SU-DHL-6 (cell line): ENCODE results near the gene CDC27.
"Not testable (repeated sequence)": the region's sequence is repeated elsewhere in the genome, so short reads cannot be mapped to it uniquely, and the experiment has no call there.

Experiments
- H2AFZ ChIP-seq: fragments of 200-600 bp; sonication (generic); 2 replicates; pipeline ENCODE4 v1.6.1; 2014; ENCODE audit warnings: low read depth, mild to moderate bottlenecking, moderate library complexity, mixed read lengths, antibody characterized with exemption, low read length; ENCODE audit not compliant: severe bottlenecking
- H3F3A ChIP-seq: fragments of 200-600 bp; shearing (Covaris generic); 2 replicates; pipeline ENCODE4 v1.6.0; 2016; ENCODE audit warnings: antibody characterized with exemption, mild to moderate bottlenecking; ENCODE audit not compliant: insufficient read depth
- H3K27ac ChIP-seq: fragments of 200-600 bp; sonication (generic); 2 replicates; pipeline ENCODE4 v1.5.1; 2016; ENCODE audit warnings: low read depth, mild to moderate bottlenecking, low read length, moderate library complexity, mixed read lengths
- H3K27me3 ChIP-seq: fragments of 200-600 bp; sonication (generic), shearing (Covaris generic); 2 replicates; pipeline ENCODE4 v1.6.0; 2014; ENCODE audit warnings: mild to moderate bottlenecking, low read length
- H3K36me3 ChIP-seq: fragments of 200-600 bp; sonication (generic); 2 replicates; pipeline ENCODE4 v1.6.1; 2014; ENCODE audit warnings: mild to moderate bottlenecking, low read length, mixed read lengths
- H3K4me2 ChIP-seq: fragments of 300-600, 200-600 bp; shearing (Covaris generic), sonication (generic); 2 replicates; pipeline ENCODE4 v1.6.0; 2014; ENCODE audit warnings: low read length, low read depth, mild to moderate bottlenecking; ENCODE audit not compliant: poor library complexity, severe bottlenecking
- H3K4me3 ChIP-seq: fragments of 200-600 bp; sonication (generic); 2 replicates; pipeline ENCODE4 v1.5.1; 2014; ENCODE audit warnings: antibody characterized with exemption, low read length, mild to moderate bottlenecking, mixed read lengths; ENCODE audit not compliant: insufficient read depth, poor library complexity, severe bottlenecking
- H3K79me2 ChIP-seq: fragments of 200-600 bp; sonication (generic); 2 replicates; pipeline ENCODE4 v1.6.1; 2014; ENCODE audit warnings: mild to moderate bottlenecking, low read length, moderate library complexity; ENCODE audit not compliant: insufficient read depth
- H3K9ac ChIP-seq: fragments of 200-600 bp; sonication (generic); 2 replicates; pipeline ENCODE4 v1.7.0; 2014; ENCODE audit warnings: mild to moderate bottlenecking, low read length
- H3K9me2 ChIP-seq: fragments of 200-600 bp; sonication (generic); replicated peaks from 2 replicates; pipeline ENCODE4 v1.6.1; 2014; ENCODE audit warnings: low read length; ENCODE audit not compliant: insufficient read depth
- H3K9me3 ChIP-seq: fragments of 200-600 bp; sonication (generic); 2 replicates; pipeline ENCODE4 v1.6.1; 2014; ENCODE audit warnings: low read length, mixed read lengths; ENCODE audit not compliant: insufficient read depth
- H4K20me1 ChIP-seq: fragments of 200-600 bp; sonication (generic); 2 replicates; pipeline ENCODE4 v1.6.1; 2014; ENCODE audit warnings: low read depth, mild to moderate bottlenecking, antibody characterized with exemption, low read length, moderate library complexity, mixed read lengths
- EZH2phosphoT487 ChIP-seq: fragments of 200-600 bp; sonication (generic), shearing (Covaris generic); conservative IDR thresholded peaks from 2 replicates; pipeline ENCODE4 v1.6.1; 2018; ENCODE audit warnings: mild to moderate bottlenecking, antibody characterized with exemption, low read length, moderate library complexity, mixed read lengths
- TF ChIP-seq, protein P1 (sequence below): fragments of 200-600 bp; sonication (generic); IDR thresholded peaks from one replicate; pipeline ENCODE4 v1.5.1; 2017; ENCODE audit warnings: antibody characterized with exemption, mild to moderate bottlenecking, low read length, moderate library complexity; ENCODE audit not compliant: insufficient read depth, poor library complexity, severe bottlenecking

The CDC27 gene

DNA sequence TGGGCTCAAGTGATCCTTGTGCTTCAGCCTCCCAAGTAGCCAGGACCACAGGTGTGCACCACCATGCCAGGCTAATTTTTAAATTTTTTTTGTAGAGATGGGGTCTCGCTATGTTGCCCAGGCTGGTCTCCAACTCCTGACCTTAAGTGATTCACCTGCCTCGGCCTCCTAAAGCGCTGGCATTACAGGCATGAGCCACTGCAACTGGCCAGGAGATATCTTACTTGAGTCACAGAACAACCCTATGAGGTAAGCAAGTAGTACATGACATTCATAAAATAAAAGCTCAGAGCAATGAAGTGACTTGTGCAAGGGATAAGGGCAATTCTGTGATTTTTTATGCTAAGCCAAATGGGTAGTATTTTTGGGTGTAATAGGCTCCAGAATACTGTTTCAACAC, 57.3 kb downstream of the CDC27 start:
- no peak overlapping the region for H3K4me3 ChIP-seq
- TF ChIP-seq, protein P1, sequence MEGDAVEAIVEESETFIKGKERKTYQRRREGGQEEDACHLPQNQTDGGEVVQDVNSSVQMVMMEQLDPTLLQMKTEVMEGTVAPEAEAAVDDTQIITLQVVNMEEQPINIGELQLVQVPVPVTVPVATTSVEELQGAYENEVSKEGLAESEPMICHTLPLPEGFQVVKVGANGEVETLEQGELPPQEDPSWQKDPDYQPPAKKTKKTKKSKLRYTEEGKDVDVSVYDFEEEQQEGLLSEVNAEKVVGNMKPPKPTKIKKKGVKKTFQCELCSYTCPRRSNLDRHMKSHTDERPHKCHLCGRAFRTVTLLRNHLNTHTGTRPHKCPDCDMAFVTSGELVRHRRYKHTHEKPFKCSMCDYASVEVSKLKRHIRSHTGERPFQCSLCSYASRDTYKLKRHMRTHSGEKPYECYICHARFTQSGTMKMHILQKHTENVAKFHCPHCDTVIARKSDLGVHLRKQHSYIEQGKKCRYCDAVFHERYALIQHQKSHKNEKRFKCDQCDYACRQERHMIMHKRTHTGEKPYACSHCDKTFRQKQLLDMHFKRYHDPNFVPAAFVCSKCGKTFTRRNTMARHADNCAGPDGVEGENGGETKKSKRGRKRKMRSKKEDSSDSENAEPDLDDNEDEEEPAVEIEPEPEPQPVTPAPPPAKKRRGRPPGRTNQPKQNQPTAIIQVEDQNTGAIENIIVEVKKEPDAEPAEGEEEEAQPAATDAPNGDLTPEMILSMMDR = no peak
- H3K27ac ChIP-seq = no peak overlapping the region
- no peak overlapping the region for H3K9ac ChIP-seq
- no peak overlapping the region for H3K4me2 ChIP-seq
- H3K9me2 ChIP-seq = no peaks in the 10 kb centered on the region
- no peaks in the 10 kb centered on the region for H3K79me2 ChIP-seq
- no peaks in the 10 kb centered on the region for H3K27me3 ChIP-seq
- H4K20me1 ChIP-seq = no peaks in the 10 kb centered on the region
- H3F3A ChIP-seq = no peaks in the 10 kb centered on the region
- H2AFZ ChIP-seq = no peak overlapping the region
- H3K36me3 ChIP-seq = peaks cover 32% of the 10 kb centered on the region
- no peaks in the 10 kb centered on the region for H3K9me3 ChIP-seq

DNA sequence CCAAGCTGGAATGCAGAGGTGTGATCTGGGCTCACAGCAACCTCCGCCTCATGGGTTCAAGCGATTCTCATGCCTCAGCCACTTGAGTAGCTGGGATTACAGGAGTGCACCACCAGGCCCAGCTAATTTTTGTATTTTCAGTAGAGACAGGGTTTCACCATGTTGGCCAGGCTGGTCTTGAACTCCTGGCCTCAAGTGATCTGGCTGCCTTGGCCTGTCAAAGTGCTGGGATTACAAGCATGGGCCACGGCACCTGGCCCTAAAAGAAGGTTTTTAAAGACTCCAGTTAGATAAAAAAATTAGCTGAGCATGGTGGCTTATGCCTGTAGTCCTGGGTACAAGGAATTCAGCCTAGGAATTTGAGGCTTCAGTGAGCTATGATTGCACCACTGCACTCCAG, 62.3 kb downstream of the CDC27 start:
- not testable (repeated sequence) for H3K27ac ChIP-seq, H3K9me2 ChIP-seq, H4K20me1 ChIP-seq, H3K9me3 ChIP-seq, H3F3A ChIP-seq, H3K27me3 ChIP-seq, H3K9ac ChIP-seq, H3K79me2 ChIP-seq, H2AFZ ChIP-seq, H3K4me3 ChIP-seq, H3K4me2 ChIP-seq
- H3K36me3 ChIP-seq = peaks cover 27% of the 10 kb centered on the region; the same call in 1 of the 2 replicates

DNA sequence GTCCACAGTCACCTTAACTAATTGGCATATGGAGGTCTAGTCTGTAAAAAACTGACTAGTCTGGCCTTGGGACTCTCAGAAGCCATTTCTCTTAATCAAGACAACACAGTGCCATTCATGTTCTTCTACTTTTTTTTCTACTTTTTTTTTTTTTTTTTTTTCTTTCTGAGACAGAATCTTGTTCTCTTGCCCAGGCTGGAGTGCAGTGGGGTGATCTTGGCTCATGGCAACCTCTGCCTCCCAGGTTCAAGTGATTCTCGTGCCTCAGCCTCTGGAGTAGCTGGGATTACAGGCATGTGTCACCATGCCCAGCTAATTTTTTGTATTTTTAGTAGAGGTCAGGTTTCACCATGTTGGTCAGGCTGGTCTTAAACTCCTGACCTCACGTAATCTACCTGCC, 65.8 kb downstream of the CDC27 start:
- not testable (repeated sequence) for H3K9ac ChIP-seq, H4K20me1 ChIP-seq, H3K4me3 ChIP-seq, H3K4me2 ChIP-seq, H3K9me2 ChIP-seq, H3K27me3 ChIP-seq, H3K79me2 ChIP-seq, H3K27ac ChIP-seq, H2AFZ ChIP-seq, H3K9me3 ChIP-seq
- Histone ChIP-seq H3K36me3 (peaks cover 33% of the 10 kb centered on the region; the same call in 1 of the 2 replicates), H3F3A (peaks cover 17% of the 10 kb centered on the region; the same call in 1 of the 2 replicates)

DNA sequence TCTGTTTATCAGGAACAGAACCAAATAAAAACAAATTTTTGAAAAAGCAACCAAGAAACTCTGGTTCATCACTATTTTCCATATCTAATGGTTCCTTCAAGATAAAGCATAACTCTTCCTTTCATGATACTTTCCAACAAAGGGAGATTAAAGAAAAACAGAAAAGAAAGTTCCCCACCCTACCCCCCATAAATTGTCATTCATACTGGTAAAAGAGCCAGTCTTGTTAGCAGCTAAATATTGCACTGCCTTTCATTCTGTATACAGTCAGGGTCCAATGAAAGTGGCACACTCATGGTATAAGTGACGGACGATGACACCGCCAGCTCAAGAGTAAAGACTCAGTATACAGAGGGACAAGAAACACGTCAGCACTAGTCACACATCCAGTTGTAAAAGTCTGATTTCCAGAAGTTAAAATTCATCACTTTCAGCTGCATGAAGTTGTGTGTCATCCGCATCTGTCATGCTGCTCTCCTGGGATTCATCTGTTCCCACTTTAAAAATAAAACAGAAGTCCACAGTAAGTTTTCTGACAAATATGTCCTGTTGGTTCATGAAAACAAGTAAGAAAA, 68.5 kb downstream of the CDC27 start:
- Histone ChIP-seq H3K27ac (no peak overlapping the region), H3F3A (peaks cover 30% of the 10 kb centered on the region; the same call in 1 of the 2 replicates), H3K4me3 (no peak overlapping the region), H3K9ac (no peak overlapping the region), H3K9me2 (no peaks in the 10 kb centered on the region), H4K20me1 (no peaks in the 10 kb centered on the region), H3K9me3 (no peaks in the 10 kb centered on the region), H2AFZ (no peak overlapping the region), H3K79me2 (no peaks in the 10 kb centered on the region), H3K4me2 (no peak overlapping the region), H3K27me3 (no peaks in the 10 kb centered on the region), H3K36me3 (peaks cover 38% of the 10 kb centered on the region; the same call in 1 of the 2 replicates)
- TF ChIP-seq, protein P1 = no peak
- no peak for TF ChIP-seq EZH2phosphoT487
